Superior temporal gyrus (tissue), 1 donor: ENCODE results near the gene CTBP2.
"Not testable (repeated sequence)": the region's sequence is repeated elsewhere in the genome, so short reads cannot be mapped to it uniquely, and the experiment has no call there.

ENCODE experiments used
- DNase-seq: peaks from one replicate; pipeline ENCODE4 v3.0.0-alpha.2; 2016; ENCODE audit errors: extremely low spot score

Gene CTBP2

GRCh38 chr10:125064681-125065492 is 95.5 kb downstream of the CTBP2 start:
- peak; percentile 26 for DNase-seq

- DNase-seq, result no peak
Measured at GRCh38 chr10:125063256-125063925, 97.0 kb downstream of the CTBP2 start.

GRCh38 chr10:125062914-125063230 is 97.5 kb downstream of the CTBP2 start:
- peak; percentile 72 for DNase-seq

- no peak for DNase-seq
Measured at GRCh38 chr10:125062227-125062913, 98.0 kb downstream of the CTBP2 start.

- DNase-seq, result peak; percentile 20
Measured at GRCh38 chr10:125061557-125062226, 98.7 kb downstream of the CTBP2 start.

GRCh38 chr10:125060826-125061556 is 99.4 kb downstream of the CTBP2 start:
- peak; percentile 96 for DNase-seq

GRCh38 chr10:125060482-125060825 is 99.9 kb downstream of the CTBP2 start:
- DNase-seq, result peak; percentile 55

GRCh38 chr10:125060026-125060425 is 100.3 kb downstream of the CTBP2 start:
- DNase-seq, result peak; percentile 62

GRCh38 chr10:125059348-125059747 is 101.0 kb downstream of the CTBP2 start:
- not testable (repeated sequence) for DNase-seq

- DNase-seq, result peak; percentile 96
Measured at GRCh38 chr10:125057158-125058001, 103.0 kb downstream of the CTBP2 start.

GRCh38 chr10:125056161-125057132 is 103.9 kb downstream of the CTBP2 start:
- DNase-seq, result no peak

- DNase-seq, result no peak
Measured at GRCh38 chr10:125055446-125055845, 104.9 kb downstream of the CTBP2 start.

GRCh38 chr10:125054669-125055268 is 105.6 kb downstream of the CTBP2 start:
- no peak for DNase-seq

- no peak for DNase-seq
Measured at GRCh38 chr10:125054216-125054615, 106.1 kb downstream of the CTBP2 start.

- DNase-seq, result no peak
Measured at GRCh38 chr10:125052146-125052545, 108.2 kb downstream of the CTBP2 start.

GRCh38 chr10:125050383-125050782 is 110.0 kb downstream of the CTBP2 start:
- no peak for DNase-seq

- no peak for DNase-seq
Measured at GRCh38 chr10:125049216-125049881, 111.0 kb downstream of the CTBP2 start.

- peak; percentile 92 for DNase-seq
Measured at GRCh38 chr10:125048094-125048864, 112.1 kb downstream of the CTBP2 start.
